HEK293 (cell line): ENCODE data around the gene TMEM35B.

ENCODE experiments used
- ZBTB8A ChIP-seq: fragments of 450-650 bp; formaldehyde crosslinking; IDR thresholded peaks from 2 replicates; pipeline ENCODE4 v1.5.1; 2016; ENCODE audit warnings: missing biosample characterization, missing genetic modification characterization
- TF ChIP-seq, protein P1 (sequence below): fragments of 450-650 bp; formaldehyde crosslinking; IDR thresholded peaks from 2 replicates; pipeline ENCODE4 v1.5.1; 2016; ENCODE audit warnings: missing biosample characterization, missing genetic modification characterization
- TF ChIP-seq, protein P2 (sequence below): fragments of 450-650 bp; formaldehyde crosslinking; IDR thresholded peaks from 2 replicates; pipeline ENCODE4 v1.5.1; 2016; ENCODE audit warnings: missing biosample characterization, missing genetic modification characterization
- TF ChIP-seq, protein P3 (sequence below): fragments of 450-650 bp; formaldehyde crosslinking; IDR thresholded peaks from 2 replicates; pipeline ENCODE4 v1.5.1; 2016; ENCODE audit warnings: missing biosample characterization, missing genetic modification characterization

DNA sequence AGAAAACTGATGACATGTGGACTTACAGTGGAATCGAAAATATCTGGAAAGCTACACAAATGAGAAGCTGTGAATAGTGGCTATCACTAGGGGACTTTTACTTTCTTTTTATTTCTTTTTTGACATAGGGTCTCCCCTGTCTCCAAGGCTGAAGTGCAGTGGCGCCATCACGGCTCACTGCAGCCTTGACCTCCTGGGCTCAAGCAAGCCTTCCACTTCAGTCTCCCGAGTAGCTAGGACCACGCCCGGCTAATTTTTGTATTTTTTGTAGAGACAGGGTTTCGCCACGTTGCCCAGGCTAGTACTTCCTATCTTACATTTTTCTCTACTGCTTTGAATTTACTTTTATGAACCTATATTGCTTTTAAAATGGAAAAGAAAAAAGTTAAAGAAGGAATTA, 10.5 kb downstream of the TMEM35B start:
- TF ChIP-seq ZBTB8A (tag by site-specific recombination) = no peak
- TF ChIP-seq, protein P1, sequence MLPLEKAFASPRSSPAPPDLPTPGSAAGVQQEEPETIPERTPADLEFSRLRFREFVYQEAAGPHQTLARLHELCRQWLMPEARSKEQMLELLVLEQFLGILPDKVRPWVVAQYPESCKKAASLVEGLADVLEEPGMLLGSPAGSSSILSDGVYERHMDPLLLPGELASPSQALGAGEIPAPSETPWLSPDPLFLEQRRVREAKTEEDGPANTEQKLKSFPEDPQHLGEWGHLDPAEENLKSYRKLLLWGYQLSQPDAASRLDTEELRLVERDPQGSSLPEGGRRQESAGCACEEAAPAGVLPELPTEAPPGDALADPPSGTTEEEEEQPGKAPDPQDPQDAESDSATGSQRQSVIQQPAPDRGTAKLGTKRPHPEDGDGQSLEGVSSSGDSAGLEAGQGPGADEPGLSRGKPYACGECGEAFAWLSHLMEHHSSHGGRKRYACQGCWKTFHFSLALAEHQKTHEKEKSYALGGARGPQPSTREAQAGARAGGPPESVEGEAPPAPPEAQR (tag by site-specific recombination) = no peak
- TF ChIP-seq, protein P2, sequence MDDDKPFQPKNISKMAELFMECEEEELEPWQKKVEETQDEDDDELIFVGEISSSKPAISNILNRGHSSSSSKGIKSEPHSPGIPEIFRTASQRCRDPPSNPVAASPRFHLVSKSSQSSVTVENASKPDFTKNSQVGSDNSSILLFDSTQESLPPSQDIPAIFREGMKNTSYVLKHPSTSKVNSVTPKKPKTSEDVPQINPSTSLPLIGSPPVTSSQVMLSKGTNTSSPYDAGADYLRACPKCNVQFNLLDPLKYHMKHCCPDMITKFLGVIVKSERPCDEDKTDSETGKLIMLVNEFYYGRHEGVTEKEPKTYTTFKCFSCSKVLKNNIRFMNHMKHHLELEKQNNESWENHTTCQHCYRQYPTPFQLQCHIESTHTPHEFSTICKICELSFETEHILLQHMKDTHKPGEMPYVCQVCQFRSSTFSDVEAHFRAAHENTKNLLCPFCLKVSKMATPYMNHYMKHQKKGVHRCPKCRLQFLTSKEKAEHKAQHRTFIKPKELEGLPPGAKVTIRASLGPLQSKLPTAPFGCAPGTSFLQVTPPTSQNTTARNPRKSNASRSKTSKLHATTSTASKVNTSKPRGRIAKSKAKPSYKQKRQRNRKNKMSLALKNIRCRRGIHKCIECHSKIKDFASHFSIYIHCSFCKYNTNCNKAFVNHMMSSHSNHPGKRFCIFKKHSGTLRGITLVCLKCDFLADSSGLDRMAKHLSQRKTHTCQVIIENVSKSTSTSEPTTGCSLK (tag by site-specific recombination) = no peak
- TF ChIP-seq, protein P3, sequence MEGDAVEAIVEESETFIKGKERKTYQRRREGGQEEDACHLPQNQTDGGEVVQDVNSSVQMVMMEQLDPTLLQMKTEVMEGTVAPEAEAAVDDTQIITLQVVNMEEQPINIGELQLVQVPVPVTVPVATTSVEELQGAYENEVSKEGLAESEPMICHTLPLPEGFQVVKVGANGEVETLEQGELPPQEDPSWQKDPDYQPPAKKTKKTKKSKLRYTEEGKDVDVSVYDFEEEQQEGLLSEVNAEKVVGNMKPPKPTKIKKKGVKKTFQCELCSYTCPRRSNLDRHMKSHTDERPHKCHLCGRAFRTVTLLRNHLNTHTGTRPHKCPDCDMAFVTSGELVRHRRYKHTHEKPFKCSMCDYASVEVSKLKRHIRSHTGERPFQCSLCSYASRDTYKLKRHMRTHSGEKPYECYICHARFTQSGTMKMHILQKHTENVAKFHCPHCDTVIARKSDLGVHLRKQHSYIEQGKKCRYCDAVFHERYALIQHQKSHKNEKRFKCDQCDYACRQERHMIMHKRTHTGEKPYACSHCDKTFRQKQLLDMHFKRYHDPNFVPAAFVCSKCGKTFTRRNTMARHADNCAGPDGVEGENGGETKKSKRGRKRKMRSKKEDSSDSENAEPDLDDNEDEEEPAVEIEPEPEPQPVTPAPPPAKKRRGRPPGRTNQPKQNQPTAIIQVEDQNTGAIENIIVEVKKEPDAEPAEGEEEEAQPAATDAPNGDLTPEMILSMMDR (tag by site-specific recombination) = no peak
